Liver (tissue), 9 donors: ENCODE results near the gene PTER. TPM values are rescaled to one million over a fixed set of nuclear protein-coding genes. Genes with fewer than 3 reads are reported as not detected.

Experiments used
- DNase-seq: peaks from one replicate; pipeline ENCODE4 v3.0.0-alpha.2; 2017; ENCODE audit warnings: low spot score
- H3K27ac ChIP-seq, 2 donors: one replicate each; pipeline ENCODE4 v1.7.0; 2013; ENCODE audit warnings: inconsistent platforms in 2 of 2, low read length in 2 of 2, control low read depth in 1 of 2, low read depth in 1 of 2, mild to moderate bottlenecking in 1 of 2
- H3K27me3 ChIP-seq, 4 donors: one replicate each; pipeline versions ENCODE4 v1.6.1 to v1.7.0; 2013; ENCODE audit warnings: low read length in 3 of 4, inconsistent platforms in 1 of 4, mild to moderate bottlenecking in 1 of 4, moderate library complexity in 1 of 4; ENCODE audit not compliant: control insufficient read depth in 4 of 4, insufficient read depth in 4 of 4
- H3K36me3 ChIP-seq, 4 donors: one replicate each; pipeline versions ENCODE4 v1.6.1 to v1.7.0; 2013; ENCODE audit warnings: low read length in 3 of 4, mild to moderate bottlenecking in 3 of 4, low read depth in 1 of 4, moderate library complexity in 1 of 4; ENCODE audit not compliant: control insufficient read depth in 4 of 4, insufficient read depth in 3 of 4
- H3K4me1 ChIP-seq, 4 donors: one replicate each; pipeline versions ENCODE4 v1.6.1 to v1.7.0; 2013; ENCODE audit warnings: low read length in 3 of 4, mild to moderate bottlenecking in 3 of 4, moderate library complexity in 1 of 4; ENCODE audit not compliant: control insufficient read depth in 4 of 4, insufficient read depth in 4 of 4
- H3K4me3 ChIP-seq, 3 donors: one replicate each; pipeline versions ENCODE4 v1.6.1 to v1.7.0; 2013; ENCODE audit warnings: low read length in 3 of 3, control low read depth in 1 of 3, low read depth in 1 of 3, mild to moderate bottlenecking in 1 of 3
- H3K9ac ChIP-seq, 2 donors: one replicate each; pipeline ENCODE4 v1.7.0; 2013; ENCODE audit warnings: low read length in 2 of 2, mild to moderate bottlenecking in 2 of 2, moderate library complexity in 2 of 2, control low read depth in 1 of 2, low read depth in 1 of 2
- H3K9me3 ChIP-seq, 4 donors: one replicate each; pipeline versions ENCODE4 v1.6.1 to v1.7.0; 2013; ENCODE audit warnings: low read length in 3 of 4; ENCODE audit not compliant: control insufficient read depth in 4 of 4
- CTCF ChIP-seq: fragments of 150-350 bp; IDR thresholded peaks from 2 replicates; pipeline ENCODE4 v1.5.1; 2017; ENCODE audit warnings: improper control_type of control experiment, low read depth, low read length; ENCODE audit not compliant: missing input control
- EGR1 ChIP-seq, 2 donors: IDR thresholded peaks; 2 replicates each; pipeline ENCODE4 v1.6.1; 2016 to 2018; ENCODE audit warnings: antibody characterized with exemption in 2 of 2, low read depth in 2 of 2
- FOXA1 ChIP-seq: IDR thresholded peaks from 2 replicates; pipeline ENCODE4 v1.6.1; 2016; ENCODE audit warnings: antibody characterized with exemption
- FOXA2 ChIP-seq: IDR thresholded peaks from 2 replicates; pipeline ENCODE4 v1.6.1; 2016; ENCODE audit warnings: antibody characterized with exemption
- GABPA ChIP-seq, 2 donors: IDR thresholded peaks in 1 of 2; conservative IDR thresholded peaks in 1 of 2; 2 replicates each; pipeline ENCODE4 v1.6.1; 2016; ENCODE audit warnings: antibody characterized with exemption in 2 of 2, mild to moderate bottlenecking in 1 of 2, moderate library complexity in 1 of 2
- HNF4G ChIP-seq: IDR thresholded peaks from 2 replicates; pipeline ENCODE4 v1.6.1; 2016; ENCODE audit warnings: antibody characterized with exemption
- JUND ChIP-seq, 2 donors: IDR thresholded peaks; 2 replicates each; pipeline ENCODE4 v1.6.1; 2016; ENCODE audit warnings: antibody characterized with exemption in 2 of 2
- MAX ChIP-seq: IDR thresholded peaks from 2 replicates; pipeline ENCODE4 v1.6.1; 2016; ENCODE audit warnings: antibody characterized with exemption
- NR2F2 ChIP-seq: IDR thresholded peaks from 2 replicates; pipeline ENCODE4 v1.6.1; 2016; ENCODE audit warnings: antibody characterized with exemption
- RAD21 ChIP-seq, 2 donors: IDR thresholded peaks; 2 replicates each; pipeline ENCODE4 v1.6.1; 2016; ENCODE audit warnings: antibody characterized with exemption in 2 of 2, mild to moderate bottlenecking in 2 of 2
- REST ChIP-seq: IDR thresholded peaks from 2 replicates; pipeline ENCODE4 v1.6.1; 2016; ENCODE audit warnings: antibody characterized with exemption, mild to moderate bottlenecking
- SP1 ChIP-seq: IDR thresholded peaks from 2 replicates; pipeline ENCODE4 v1.6.1; 2018; ENCODE audit warnings: antibody characterized with exemption, mild to moderate bottlenecking
- TAF1 ChIP-seq: conservative IDR thresholded peaks from 2 replicates; pipeline ENCODE4 v1.6.1; 2016; ENCODE audit warnings: antibody characterized with exemption, mild to moderate bottlenecking
- ZBTB33 ChIP-seq: IDR thresholded peaks from 2 replicates; pipeline ENCODE4 v1.6.1; 2016; ENCODE audit warnings: antibody characterized with exemption
- WGBS: extraction: QIAGEN DNeasy Blood & Tissue Kit; methylation state at CpG from one replicate; pipeline ENCODE4 v1.1.7; 2013; 5-methylcytosine and 5-hydroxymethylcytosine counted together
- polyA plus RNA-seq, 2 donors: library from polyadenylated mRNA; stranded (reverse) in 1 of 2; unstranded in 1 of 2; fragments of 200-250 nt in 1 of 2; fragments of >200 nt in 1 of 2; fragmentation: Nextera tagmentation in 1 of 2; extraction: Ambion mirVana in 1 of 2; gene quantifications; one replicate each; pipeline versions ENCODE4 v1.2.1 to v1.2.3, GENCODE V29; 2013 to 2015
- total RNA-seq, 2 donors: library from RNA; depleted of rRNA; stranded (reverse); fragments of >200 nt; gene quantifications; one replicate each; pipeline ENCODE4 v1.2.3, GENCODE V29; 2014
- donor health status: healthy.
- donor health status: healthy.
- donor health status: healthy.
- donor health status: healthy.
- donor health status: healthy.

PTER gene
- total and polyA plus RNA-seq, 4 donors, result 4.4 to 15.7 (median 8.9) TPM

- H3K4me1 ChIP-seq, result no peaks in the 10 kb centered on the region
- DNase-seq, result no peak
- H3K36me3 ChIP-seq, result no peaks in the 10 kb centered on the region
- H3K4me3 ChIP-seq, result no peak overlapping the region
- no peaks in the 10 kb centered on the region for H3K27me3 ChIP-seq
- peaks cover 0 to 2% (median 1%) of the 10 kb centered on the region in 4 donors for H3K9me3 ChIP-seq
- no peak overlapping the region for H3K9ac ChIP-seq
- no peak overlapping the region for H3K27ac ChIP-seq
- TF ChIP-seq GABPA (IDR thresholded peaks at IDR 0.05 in 1 of 2, conservative IDR thresholded peaks at IDR 0.05 in 1 of 2) (no peak), CTCF (no peak), JUND (IDR thresholded peaks at IDR 0.05) (no peak), FOXA2 (no peak), MAX (no peak), EGR1 (IDR thresholded peaks at IDR 0.05; ENCODE audit: low read depth in 2 of 2) (no peak), SP1 (no peak), REST (no peak), ZBTB33 (no peak), FOXA1 (no peak), TAF1 (no peak), HNF4G (no peak), NR2F2 (no peak)
- WGBS, result 81% methylated on average over 3 of the region's 3 CpGs
These were observed 13.2 kb upstream of the PTER start for GRCh38 chr10:16423599-16423998.

GRCh38 chr10:16425449-16425848, 11.4 kb upstream of the PTER start:
- Histone ChIP-seq H3K4me3 (no peak overlapping the region), H3K27ac (no peak overlapping the region), H3K36me3 (no peaks in the 10 kb centered on the region), H3K9ac (no peak overlapping the region), H3K4me1 (peaks cover 0 to 1% (median 0%) of the 10 kb centered on the region in 4 donors), H3K27me3 (no peaks in the 10 kb centered on the region), H3K9me3 (peaks cover 0 to 2% (median 1%) of the 10 kb centered on the region in 4 donors)
- 90% methylated on average over 3 of the region's 3 CpGs for WGBS
- DNase-seq, result no peak
- TF ChIP-seq TAF1 (no peak), EGR1 (IDR thresholded peaks at IDR 0.05; ENCODE audit: low read depth in 2 of 2) (no peak), SP1 (no peak), CTCF (no peak), MAX (no peak), JUND (IDR thresholded peaks at IDR 0.05) (no peak), NR2F2 (no peak), ZBTB33 (no peak), RAD21 (IDR thresholded peaks at IDR 0.05) (no peak), GABPA (IDR thresholded peaks at IDR 0.05 in 1 of 2, conservative IDR thresholded peaks at IDR 0.05 in 1 of 2) (no peak), REST (no peak)
